ENCODE data around the gene SYNDIG1L. TPM values are rescaled to one million over a fixed set of nuclear protein-coding genes. Genes with fewer than 3 reads are reported as not detected.
"Not testable (repeated sequence)": the region's sequence is repeated elsewhere in the genome, so short reads cannot be mapped to it uniquely, and the experiment has no call there.

SYNDIG1L gene
- total and polyA plus RNA-seq, 7 donors = not detected

DNA sequence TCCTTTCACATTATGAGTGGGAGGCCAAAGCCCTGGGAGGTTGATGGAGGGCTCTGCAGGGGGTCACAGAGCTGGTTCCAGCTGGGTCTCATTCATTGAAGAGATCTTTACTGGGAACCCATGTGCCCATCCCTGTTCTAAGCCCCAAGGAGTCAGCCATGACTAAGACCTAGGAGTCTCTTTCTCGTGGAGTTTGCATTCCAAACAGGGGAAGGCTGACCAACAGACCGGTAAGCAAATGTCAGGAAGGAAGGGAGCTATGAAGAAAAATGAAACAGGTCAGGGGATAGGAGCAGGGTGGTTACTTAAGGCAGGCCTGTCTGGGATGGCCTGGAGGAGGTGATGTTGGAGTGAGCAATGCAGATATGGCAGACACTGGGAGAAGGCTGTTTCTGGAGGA lies 31.5 kb downstream of the SYNDIG1L start:
- Histone ChIP-seq H3K9me3 (no peaks in the 10 kb centered on the region), H3K36me3 (ENCODE audit: insufficient read depth in 1 of 2, low read depth in 1 of 2) (no peaks in the 10 kb centered on the region), H3K27ac (no peak overlapping the region), H3K4me3 (no peak overlapping the region), H3K27me3 (ENCODE audit: insufficient read depth in 3 of 3, low read length in 2 of 3) (peaks cover 0 to 15% (median 3%) of the 10 kb centered on the region in 3 donors), H3K4me1 (no peaks in the 10 kb centered on the region)
- DNase-seq = no peak
- TF ChIP-seq, protein P1, sequence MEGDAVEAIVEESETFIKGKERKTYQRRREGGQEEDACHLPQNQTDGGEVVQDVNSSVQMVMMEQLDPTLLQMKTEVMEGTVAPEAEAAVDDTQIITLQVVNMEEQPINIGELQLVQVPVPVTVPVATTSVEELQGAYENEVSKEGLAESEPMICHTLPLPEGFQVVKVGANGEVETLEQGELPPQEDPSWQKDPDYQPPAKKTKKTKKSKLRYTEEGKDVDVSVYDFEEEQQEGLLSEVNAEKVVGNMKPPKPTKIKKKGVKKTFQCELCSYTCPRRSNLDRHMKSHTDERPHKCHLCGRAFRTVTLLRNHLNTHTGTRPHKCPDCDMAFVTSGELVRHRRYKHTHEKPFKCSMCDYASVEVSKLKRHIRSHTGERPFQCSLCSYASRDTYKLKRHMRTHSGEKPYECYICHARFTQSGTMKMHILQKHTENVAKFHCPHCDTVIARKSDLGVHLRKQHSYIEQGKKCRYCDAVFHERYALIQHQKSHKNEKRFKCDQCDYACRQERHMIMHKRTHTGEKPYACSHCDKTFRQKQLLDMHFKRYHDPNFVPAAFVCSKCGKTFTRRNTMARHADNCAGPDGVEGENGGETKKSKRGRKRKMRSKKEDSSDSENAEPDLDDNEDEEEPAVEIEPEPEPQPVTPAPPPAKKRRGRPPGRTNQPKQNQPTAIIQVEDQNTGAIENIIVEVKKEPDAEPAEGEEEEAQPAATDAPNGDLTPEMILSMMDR (IDR thresholded peaks at IDR 0.05) = no peak
- 31 to 61% (median 45%) methylated on average over 2 of the region's 2 CpGs for WGBS, 3 donors
- intact Hi-C loops (cut with DNase I) = no loop called here
- ATAC-seq = no peak

DNA sequence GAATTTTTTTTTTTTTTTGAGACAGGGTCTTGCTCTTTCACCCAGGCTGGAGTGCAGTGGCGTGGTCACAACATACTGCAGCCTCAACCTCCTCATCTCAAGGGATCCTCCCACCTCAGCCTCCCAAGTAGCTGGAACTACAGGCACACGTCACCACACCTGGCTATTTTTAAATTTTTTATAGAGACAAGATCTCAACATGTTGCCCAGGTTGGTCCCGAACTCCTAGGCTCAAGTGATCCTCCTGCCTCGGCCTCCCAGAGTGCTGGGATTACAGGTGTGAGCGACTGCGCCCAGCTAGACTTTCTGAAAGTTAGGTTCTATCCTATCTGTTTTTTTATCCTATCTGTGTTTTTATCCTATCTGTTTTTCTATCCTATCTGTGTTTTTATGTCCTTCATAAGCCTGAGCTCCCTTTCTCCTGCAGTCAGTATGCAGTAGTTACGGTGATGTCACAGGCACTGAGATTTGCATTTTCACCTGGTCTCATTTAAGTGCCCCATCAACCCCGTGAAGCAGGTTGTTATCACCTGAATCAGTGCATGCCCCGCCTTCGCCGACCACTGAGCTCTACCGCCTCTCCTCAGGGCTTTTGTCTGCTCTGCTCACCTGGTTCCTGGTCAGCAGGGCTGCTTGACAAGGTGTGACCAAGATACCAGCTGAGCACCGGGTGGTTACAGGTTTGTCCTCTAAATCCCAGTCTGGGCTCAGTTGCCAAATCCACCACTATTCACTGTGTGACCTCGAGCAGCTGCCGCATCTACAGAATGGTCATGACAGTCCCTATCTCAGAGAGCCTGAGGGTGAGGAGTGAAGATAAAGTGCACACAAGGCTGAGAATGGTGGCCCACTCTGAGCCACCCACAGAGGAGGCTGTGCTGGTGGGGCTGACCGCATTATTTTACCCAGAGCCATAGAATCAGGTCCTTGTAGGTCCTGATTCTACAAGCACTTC lies 33.1 kb downstream of the SYNDIG1L start:
- no peak for ATAC-seq
- no peaks in the 10 kb centered on the region for H3K9me3 ChIP-seq
- whole genome bisulfite sequencing, 3 donors = 80 to 86% (median 83%) methylated on average over 16 of the region's 16 CpGs
- no peak overlapping the region for H3K4me3 ChIP-seq
- H3K27me3 ChIP-seq (ENCODE audit: insufficient read depth in 3 of 3, low read length in 2 of 3) = peaks cover 0 to 3% (median 2%) of the 10 kb centered on the region in 3 donors
- intact Hi-C loops (cut with DNase I) = no loop called here
- no peak overlapping the region for H3K27ac ChIP-seq
- no peaks in the 10 kb centered on the region for H3K36me3 ChIP-seq (ENCODE audit: insufficient read depth in 1 of 2, low read depth in 1 of 2)
- DNase-seq = no peak
- TF ChIP-seq, protein P1 (IDR thresholded peaks at IDR 0.05) = no peak
- H3K4me1 ChIP-seq = no peaks in the 10 kb centered on the region

DNA sequence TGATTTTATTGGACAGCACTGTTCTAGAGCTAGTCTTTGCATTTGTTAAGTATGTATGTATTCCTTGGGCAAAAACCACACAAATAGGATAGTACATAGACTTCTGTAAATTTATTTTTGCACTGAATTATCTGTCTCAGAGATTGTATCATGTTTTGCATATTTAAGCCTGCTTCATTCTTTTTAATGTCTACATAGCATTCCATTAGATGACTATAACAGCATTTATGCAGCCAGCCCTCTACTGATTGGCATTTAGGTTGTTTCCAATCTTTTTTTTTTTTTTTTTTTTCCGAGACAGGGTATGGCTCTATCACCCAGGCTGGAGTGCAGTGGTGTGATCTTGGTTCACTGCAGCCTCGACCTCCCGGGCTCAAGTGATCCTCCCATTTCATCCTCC lies 34.5 kb downstream of the SYNDIG1L start:
- ATAC-seq (no peak), DNase-seq (no peak)
- H3K27ac ChIP-seq = no peak overlapping the region
- TF ChIP-seq, protein P1 (IDR thresholded peaks at IDR 0.05) = no peak
- peaks cover 0 to 3% (median 0%) of the 10 kb centered on the region in 3 donors for H3K27me3 ChIP-seq (ENCODE audit: insufficient read depth in 3 of 3, low read length in 2 of 3)
- H3K4me3 ChIP-seq = no peak overlapping the region
- H3K36me3 ChIP-seq (ENCODE audit: insufficient read depth in 1 of 2, low read depth in 1 of 2) = no peaks in the 10 kb centered on the region
- no peaks in the 10 kb centered on the region for H3K4me1 ChIP-seq
- WGBS, 3 donors = 79 to 93% (median 84%) methylated on average over 3 of the region's 3 CpGs
- intact Hi-C loops (cut with DNase I) = no loop called here
- no peaks in the 10 kb centered on the region for H3K9me3 ChIP-seq

DNA sequence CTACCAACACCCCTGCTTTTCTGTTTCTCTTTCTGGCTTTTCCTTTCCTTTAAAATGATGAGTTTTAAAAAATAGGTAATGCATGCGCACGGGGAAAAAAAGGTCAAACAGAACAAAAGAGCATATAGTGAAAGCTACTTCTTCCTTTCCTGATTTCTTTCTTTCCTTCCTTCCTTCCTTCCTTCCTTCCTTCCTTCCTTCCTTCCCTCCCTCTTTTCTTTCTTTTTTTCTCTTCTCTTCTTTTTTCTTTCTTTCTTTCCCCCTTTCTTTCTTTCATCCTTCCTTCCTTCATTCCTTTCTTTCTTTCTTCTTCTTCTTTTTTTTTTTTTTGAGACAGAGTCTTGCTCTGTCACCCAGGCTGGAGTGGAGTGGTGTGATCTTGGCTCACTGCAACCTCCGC lies 35.5 kb downstream of the SYNDIG1L start:
- H3K36me3 ChIP-seq (ENCODE audit: insufficient read depth in 1 of 2, low read depth in 1 of 2); ATAC-seq; H3K27ac ChIP-seq; H3K9me3 ChIP-seq; intact Hi-C loops (cut with DNase I); H3K27me3 ChIP-seq (ENCODE audit: insufficient read depth in 3 of 3, low read length in 2 of 3); DNase-seq; H3K4me3 ChIP-seq; H3K4me1 ChIP-seq: not testable (repeated sequence)
- 87 to 91% (median 87%) methylated on average over 3 of the region's 3 CpGs for WGBS, 3 donors

DNA sequence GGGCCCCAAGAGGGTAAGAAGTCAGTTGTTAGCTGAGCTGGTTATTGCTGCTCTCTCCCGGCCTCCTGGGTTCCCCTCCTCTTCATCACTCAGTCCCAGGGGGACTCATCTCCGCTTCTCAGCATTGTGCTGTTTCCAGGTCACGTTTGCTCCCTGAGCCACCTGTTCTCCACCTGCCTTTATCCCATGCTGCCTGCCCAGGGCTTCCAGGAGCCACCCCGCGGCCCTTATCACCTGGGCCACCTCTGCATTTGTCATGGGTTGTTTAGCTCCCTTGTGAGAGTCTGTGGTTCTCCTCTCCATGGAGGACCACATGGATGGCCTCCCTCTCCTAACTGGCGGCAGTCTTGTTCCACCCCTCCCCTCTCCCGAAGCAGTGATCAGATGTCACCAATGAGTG lies 36.0 kb downstream of the SYNDIG1L start:
- H3K36me3 ChIP-seq (ENCODE audit: insufficient read depth in 1 of 2, low read depth in 1 of 2) = no peaks in the 10 kb centered on the region
- intact Hi-C loops (cut with DNase I) = no loop called here
- no peaks in the 10 kb centered on the region for H3K4me1 ChIP-seq
- H3K9me3 ChIP-seq = no peaks in the 10 kb centered on the region
- ATAC-seq (no peak), DNase-seq (no peak)
- no peak overlapping the region for H3K27ac ChIP-seq
- H3K27me3 ChIP-seq (ENCODE audit: insufficient read depth in 3 of 3, low read length in 2 of 3) = peaks cover 0 to 3% (median 0%) of the 10 kb centered on the region in 3 donors
- TF ChIP-seq, protein P1 (IDR thresholded peaks at IDR 0.05) = no peak
- no peak overlapping the region for H3K4me3 ChIP-seq
- WGBS, 3 donors = 55 to 60% (median 55%) methylated on average over 6 to 7 of the region's 7 CpGs

All from psoas muscle (tissue), 8 donors.